Activated T-helper 1 cell treated with anti-CD3 and anti-CD28 coated beads, Interleukin-2, amount 50 U/mL, for 16 hours (primary cell): Measurements from ENCODE around the gene SORBS1.

Source experiments
- DNase-seq, 2 donors: peaks; one replicate each; pipeline ENCODE4 v3.0.0-alpha.2; 2020; ENCODE audit warnings: low read depth in 1 of 2, low spot score in 1 of 2

SORBS1 gene

GRCh38 chr10:95392681-95393164 lies 168.4 kb downstream of the SORBS1 start:
- DNase-seq = no peak

- no peak for DNase-seq
Observed at GRCh38 chr10:95392217-95392584, 169.0 kb downstream of the SORBS1 start.

GRCh38 chr10:95391581-95392216 lies 169.5 kb downstream of the SORBS1 start:
- no peak for DNase-seq

GRCh38 chr10:95391164-95391563 lies 170.0 kb downstream of the SORBS1 start:
- no peak for DNase-seq

GRCh38 chr10:95389982-95390381 lies 171.2 kb downstream of the SORBS1 start:
- DNase-seq = no peak

GRCh38 chr10:95389176-95389575 lies 172.0 kb downstream of the SORBS1 start:
- DNase-seq = no peak

- no peak for DNase-seq
Observed at GRCh38 chr10:95388539-95388938, 172.6 kb downstream of the SORBS1 start.

GRCh38 chr10:95388109-95388471 lies 173.1 kb downstream of the SORBS1 start:
- DNase-seq = no peak

GRCh38 chr10:95384011-95384704 lies 177.0 kb downstream of the SORBS1 start:
- no peak for DNase-seq

GRCh38 chr10:95382596-95382995 lies 178.6 kb downstream of the SORBS1 start:
- no peak for DNase-seq

- no peak for DNase-seq
Observed at GRCh38 chr10:95382174-95382573, 179.0 kb downstream of the SORBS1 start.

- DNase-seq = no peak
Observed at GRCh38 chr10:95377950-95378349, 183.2 kb downstream of the SORBS1 start.

GRCh38 chr10:95375418-95375817 lies 185.8 kb downstream of the SORBS1 start:
- DNase-seq = no peak

GRCh38 chr10:95374597-95375209 lies 186.5 kb downstream of the SORBS1 start:
- peak in 1 of 2 donors; percentile 6 for DNase-seq

GRCh38 chr10:95373660-95374059 lies 187.5 kb downstream of the SORBS1 start:
- DNase-seq = no peak

GRCh38 chr10:95364342-95364741 lies 196.8 kb downstream of the SORBS1 start:
- DNase-seq = no peak

GRCh38 chr10:95363303-95363912 lies 197.8 kb downstream of the SORBS1 start:
- no peak for DNase-seq

- no peak for DNase-seq
Observed at GRCh38 chr10:95360122-95360714, 201.0 kb downstream of the SORBS1 start.

- DNase-seq = no peak
Observed at GRCh38 chr10:95359466-95359865, 201.7 kb downstream of the SORBS1 start.

- no peak for DNase-seq
Observed at GRCh38 chr10:95356190-95356955, 204.8 kb downstream of the SORBS1 start.

GRCh38 chr10:95355301-95355700 lies 205.9 kb downstream of the SORBS1 start:
- no peak for DNase-seq
